HepG2 (cell line): Measurements from ENCODE around the gene DERL2. TPM values are rescaled to one million over a fixed set of nuclear protein-coding genes. Genes with fewer than 3 reads are reported as not detected.

ENCODE experiments used
- ARNT2 ChIP-seq: sonication (generic); formaldehyde crosslinking; IDR thresholded peaks from 2 replicates; pipeline ENCODE4 v1.8.0; 2022; ENCODE audit warnings: mild to moderate bottlenecking, low read depth, missing genetic modification reagents, moderate library complexity
- ASH2L ChIP-seq: fragments of 300-600, 200-600 bp; sonication (generic); IDR thresholded peaks from 2 replicates; pipeline ENCODE4 v1.7.0; 2017; ENCODE audit warnings: low read depth, mild to moderate bottlenecking, moderate library complexity, mixed read lengths, low read length; ENCODE audit not compliant: insufficient read length
- EZH2 ChIP-seq: conservative IDR thresholded peaks from 2 replicates; pipeline ENCODE4 v1.6.1; 2012; ENCODE audit warnings: mild to moderate bottlenecking, low read depth, low read length, moderate library complexity
- HDAC1 ChIP-seq: sonication (generic); formaldehyde crosslinking; IDR thresholded peaks from 2 replicates; pipeline ENCODE4 v1.5.1; 2020; ENCODE audit warnings: mild to moderate bottlenecking, missing genetic modification reagents
- HHEX ChIP-seq: IDR thresholded peaks from 2 replicates; pipeline ENCODE4 v1.6.1; 2016; ENCODE audit warnings: control low read depth
- KDM6A ChIP-seq: IDR thresholded peaks from 2 replicates; pipeline ENCODE4 v1.6.1; 2016; ENCODE audit warnings: low read depth
- MAX ChIP-seq: IDR thresholded peaks from 2 replicates; pipeline ENCODE4 v1.6.1; 2012; ENCODE audit warnings: inconsistent platforms
- MYPOP ChIP-seq: sonication (generic); formaldehyde crosslinking; IDR thresholded peaks from 2 replicates; pipeline ENCODE4 v1.8.1; 2023; ENCODE audit warnings: mild to moderate bottlenecking, moderate library complexity, missing genetic modification reagents
- NR2F6 ChIP-seq, 2 experiments: IDR thresholded peaks; 2 replicates each; pipeline ENCODE4 v1.6.1; 2016; ENCODE audit warnings: antibody characterized with exemption in 1 of 2, mild to moderate bottlenecking in 1 of 2
- SOX5 ChIP-seq: IDR thresholded peaks from 2 replicates; pipeline ENCODE4 v1.6.1; 2016; ENCODE audit warnings: borderline replicate concordance
- TFDP1 ChIP-seq: IDR thresholded peaks from 2 replicates; pipeline ENCODE4 v1.6.1; 2016; ENCODE audit warnings: missing compliant biosample characterization, missing genetic modification reagents, borderline replicate concordance
- ZGPAT ChIP-seq: IDR thresholded peaks from 2 replicates; pipeline ENCODE4 v1.6.1; 2016; ENCODE audit warnings: mild to moderate bottlenecking
- ZNF333 ChIP-seq: sonication (generic); formaldehyde crosslinking; IDR thresholded peaks from 2 replicates; pipeline ENCODE4 v1.4.0; 2020; ENCODE audit warnings: mild to moderate bottlenecking, missing genetic modification reagents, borderline replicate concordance
- ZNF33A ChIP-seq: sonication (generic); formaldehyde crosslinking; IDR thresholded peaks from 2 replicates; pipeline ENCODE4 v1.5.1; 2020; ENCODE audit warnings: missing genetic modification reagents, mild to moderate bottlenecking, moderate library complexity, borderline replicate concordance
- ZNF362 ChIP-seq: sonication (generic); formaldehyde crosslinking; IDR thresholded peaks from 2 replicates; pipeline ENCODE4 v1.4.0; 2020; ENCODE audit warnings: missing genetic modification reagents, mild to moderate bottlenecking, borderline replicate concordance
- ZNF710 ChIP-seq: sonication (generic); formaldehyde crosslinking; IDR thresholded peaks from 2 replicates; pipeline ENCODE4 v1.5.0; 2020; ENCODE audit warnings: mild to moderate bottlenecking, missing genetic modification reagents, borderline replicate concordance
- ZNF761 ChIP-seq: sonication (generic); formaldehyde crosslinking; conservative IDR thresholded peaks from 2 replicates; pipeline ENCODE4 v1.4.0; 2020; ENCODE audit warnings: mild to moderate bottlenecking, missing genetic modification reagents
- ZXDC ChIP-seq: sonication (generic); formaldehyde crosslinking; IDR thresholded peaks from 2 replicates; pipeline ENCODE4 v1.5.0; 2020; ENCODE audit warnings: mild to moderate bottlenecking, missing genetic modification reagents
- polyA plus RNA-seq, 8 experiments: library from polyadenylated mRNA; depleted of rRNA in 3 of 8; stranded (reverse) in 7 of 8; unstranded in 1 of 8; fragments of >200 nt; fragmentation: Illumina TruSeq in 4 of 8; extraction: Trizol in 4 of 8; gene quantifications; 2 replicates each; pipeline versions ENCODE4 v1.2.1 to v1.2.3, GENCODE V29; 2011 to 2016; ENCODE audit warnings: low read depth in 4 of 8, missing spikeins in 1 of 8, mixed read lengths in 1 of 8; ENCODE audit not compliant: insufficient read depth in 1 of 8
- total RNA-seq, 5 experiments: library from RNA; depleted of rRNA; stranded (reverse); fragments of >200 nt; fragmentation: Illumina TruSeq; extraction: Trizol; gene quantifications; 2 replicates each; pipeline ENCODE4 v1.2.3, GENCODE V29; 2016; ENCODE audit warnings: low read depth in 1 of 5

DERL2 gene
- total and polyA plus RNA-seq, 2 of the 13 experiments (the other 11 are each of a cell fraction or from before 2014, with no cell fraction given), result 59.3 to 65.2 TPM

- TF ChIP-seq ZGPAT (CRISPR knock-in tag) (peak; percentile 13; the same call in 1 of the 2 replicates), TFDP1 (CRISPR knock-in tag) (peak; percentile 12; the same call in 1 of the 2 replicates), HHEX (CRISPR knock-in tag) (no peak), ZNF710 (CRISPR knock-in tag) (peak; percentile 81), NR2F6 (IDR thresholded peaks at IDR 0.05) (peak; percentile 6; the same call in 1 of the 2 replicates), NR2F6 (CRISPR knock-in tag; IDR thresholded peaks at IDR 0.05) (no peak), KDM6A (0 out of 2 replicates have a peak, but pooled peaks have one; percentile 10), ZNF33A (CRISPR knock-in tag) (no peak), SOX5 (peak; percentile 79), ASH2L (peak; percentile 83), ZNF362 (CRISPR knock-in tag) (peak; percentile 74; the same call in 1 of the 2 replicates), ZNF761 (CRISPR knock-in tag) (no peak), EZH2 (no peak), MAX (peak; percentile 41; the same call in 1 of the 2 replicates), HDAC1 (CRISPR knock-in tag) (peak; percentile 54; the same call in 1 of the 2 replicates), MYPOP (CRISPR knock-in tag) (0 out of 2 replicates have a peak, but pooled peaks have one; percentile 34), ZXDC (CRISPR knock-in tag) (no peak), ARNT2 (no peak), ZNF333 (no peak)
Observed at GRCh38 chr17:5464717-5465507, 21.1 kb downstream of the DERL2 start (continued).
